Smooth muscle cell (in vitro differentiated cells): ENCODE measurements around the gene SLC22A6. TPM values are rescaled to one million over a fixed set of nuclear protein-coding genes. Genes with fewer than 3 reads are reported as not detected.

Source experiments
- DNase-seq: peaks from one replicate; lab custom pipeline; 2025; ENCODE audit not compliant: unreplicated experiment; lab: John Stamatoyannopoulos, UW
- H2AFZ ChIP-seq: fragments of 200-600 bp; sonication (generic); 2 replicates; pipeline ENCODE4 v1.6.0; 2016; ENCODE audit warnings: antibody characterized with exemption, low read depth, mild to moderate bottlenecking
- H3F3A ChIP-seq: fragments of 200-600 bp; sonication (generic); 2 replicates; pipeline ENCODE4 v1.6.0; 2017; ENCODE audit warnings: antibody characterized with exemption, low read depth
- H3K27ac ChIP-seq: fragments of 200-600 bp; sonication (generic); 2 replicates; pipeline ENCODE4 v1.5.1; 2016; ENCODE audit warnings: low read depth, mild to moderate bottlenecking
- H3K27me3 ChIP-seq: fragments of 200-600 bp; sonication (generic); 2 replicates; pipeline ENCODE4 v1.6.1; 2016; ENCODE audit warnings: low read depth, mild to moderate bottlenecking
- H3K36me3 ChIP-seq: fragments of 200-600 bp; sonication (generic); 2 replicates; pipeline ENCODE4 v1.5.1; 2016; ENCODE audit warnings: low read depth
- H3K4me1 ChIP-seq: fragments of 200-600 bp; sonication (generic); 2 replicates; pipeline ENCODE4 v1.5.1; 2016; ENCODE audit warnings: low read depth
- H3K4me2 ChIP-seq: fragments of 200-600 bp; sonication (generic); 2 replicates; pipeline ENCODE4 v1.6.0; 2016; ENCODE audit warnings: mild to moderate bottlenecking
- H3K4me3 ChIP-seq: fragments of 200-600 bp; sonication (generic); 2 replicates; pipeline ENCODE4 v1.5.1; 2016; ENCODE audit warnings: mild to moderate bottlenecking
- H3K79me2 ChIP-seq: fragments of 200-600 bp; sonication (generic); 2 replicates; pipeline ENCODE4 v1.6.0; 2016; ENCODE audit warnings: low read depth, mild to moderate bottlenecking
- H3K9ac ChIP-seq: fragments of 200-600 bp; sonication (generic); 2 replicates; pipeline ENCODE4 v1.6.0; 2016; ENCODE audit warnings: low read depth
- H3K9me3 ChIP-seq: fragments of 200-600 bp; sonication (generic); replicated peaks from 2 replicates; pipeline ENCODE4 v1.5.1; 2016; ENCODE audit warnings: low read depth
- H4K20me1 ChIP-seq: fragments of 200-600 bp; sonication (generic); 2 replicates; pipeline ENCODE4 v1.6.0; 2016; ENCODE audit warnings: low read depth
- WGBS: methylation state at CpG from one replicate; pipeline ENCODE4 v1.1.7; 2016; ENCODE audit warnings: low lambda C conversion rate; 5-methylcytosine and 5-hydroxymethylcytosine counted together
- polyA plus RNA-seq: library from polyadenylated mRNA; unstranded; fragments of >200 nt; fragmentation: Nextera tagmentation; extraction: Ambion mirVana; gene quantifications from 2 replicates; pipeline ENCODE4 v1.2.1, GENCODE V29; 2016
- total RNA-seq: library from RNA; depleted of rRNA; stranded (reverse); fragments of >200 nt; gene quantifications from 2 replicates; pipeline ENCODE4 v1.2.3, GENCODE V29; 2014
- TF ChIP-seq, protein P1 (sequence below): fragments of 200-600 bp; sonication (generic); IDR thresholded peaks from 2 replicates; pipeline ENCODE4 v1.5.1; 2017; ENCODE audit warnings: borderline replicate concordance, mild to moderate bottlenecking, antibody characterized with exemption; ENCODE audit not compliant: insufficient read depth, poor library complexity, severe bottlenecking

Gene SLC22A6
- total and polyA plus RNA-seq, 2 experiments from 2014 or later, result not detected

- H3F3A ChIP-seq, result no peaks in the 10 kb centered on the region
- no peaks in the 10 kb centered on the region for H3K79me2 ChIP-seq
- DNase-seq, result no peak
- no peak overlapping the region for H3K9ac ChIP-seq
- 42% methylated on average over 8 of the region's 8 CpGs for WGBS
- no peak overlapping the region for H2AFZ ChIP-seq
- no peak overlapping the region for H3K27ac ChIP-seq
- no peaks in the 10 kb centered on the region for H3K36me3 ChIP-seq
- H3K9me3 ChIP-seq, result no peaks in the 10 kb centered on the region
- no peak overlapping the region for H3K4me3 ChIP-seq
- H3K4me2 ChIP-seq, result no peak overlapping the region
- H3K27me3 ChIP-seq, result peaks cover 31% of the 10 kb centered on the region
- H4K20me1 ChIP-seq, result no peaks in the 10 kb centered on the region
- H3K4me1 ChIP-seq, result no peaks in the 10 kb centered on the region
- TF ChIP-seq, protein P1, sequence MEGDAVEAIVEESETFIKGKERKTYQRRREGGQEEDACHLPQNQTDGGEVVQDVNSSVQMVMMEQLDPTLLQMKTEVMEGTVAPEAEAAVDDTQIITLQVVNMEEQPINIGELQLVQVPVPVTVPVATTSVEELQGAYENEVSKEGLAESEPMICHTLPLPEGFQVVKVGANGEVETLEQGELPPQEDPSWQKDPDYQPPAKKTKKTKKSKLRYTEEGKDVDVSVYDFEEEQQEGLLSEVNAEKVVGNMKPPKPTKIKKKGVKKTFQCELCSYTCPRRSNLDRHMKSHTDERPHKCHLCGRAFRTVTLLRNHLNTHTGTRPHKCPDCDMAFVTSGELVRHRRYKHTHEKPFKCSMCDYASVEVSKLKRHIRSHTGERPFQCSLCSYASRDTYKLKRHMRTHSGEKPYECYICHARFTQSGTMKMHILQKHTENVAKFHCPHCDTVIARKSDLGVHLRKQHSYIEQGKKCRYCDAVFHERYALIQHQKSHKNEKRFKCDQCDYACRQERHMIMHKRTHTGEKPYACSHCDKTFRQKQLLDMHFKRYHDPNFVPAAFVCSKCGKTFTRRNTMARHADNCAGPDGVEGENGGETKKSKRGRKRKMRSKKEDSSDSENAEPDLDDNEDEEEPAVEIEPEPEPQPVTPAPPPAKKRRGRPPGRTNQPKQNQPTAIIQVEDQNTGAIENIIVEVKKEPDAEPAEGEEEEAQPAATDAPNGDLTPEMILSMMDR, result no peak
Observed at GRCh38 chr11:62931499-62932278, 53.1 kb downstream of the SLC22A6 start.

DNA sequence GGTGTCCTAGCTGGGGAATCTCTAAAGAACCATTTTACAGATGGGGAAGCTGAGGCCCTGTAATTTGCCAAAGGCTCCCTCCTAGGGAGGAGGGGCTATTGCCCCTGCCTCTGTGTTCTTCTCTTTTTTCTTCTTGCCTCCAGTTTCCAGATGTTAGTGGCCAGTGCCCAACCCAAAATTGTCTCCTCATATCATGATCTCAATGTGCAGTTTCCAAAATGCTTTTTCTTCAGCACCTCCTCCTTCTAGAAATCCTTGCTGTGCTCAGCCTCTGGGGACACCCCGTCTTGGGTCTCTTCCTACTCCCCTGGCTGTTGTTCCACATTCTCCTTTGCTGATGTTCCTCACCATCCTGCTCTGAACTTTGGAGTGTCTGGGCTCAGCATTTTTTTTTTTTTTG lies 54.1 kb downstream of the SLC22A6 start:
- H3K4me3 ChIP-seq, result no peak overlapping the region
- H3K27me3 ChIP-seq, result peaks cover 42% of the 10 kb centered on the region
- TF ChIP-seq, protein P1, result no peak

DNA sequence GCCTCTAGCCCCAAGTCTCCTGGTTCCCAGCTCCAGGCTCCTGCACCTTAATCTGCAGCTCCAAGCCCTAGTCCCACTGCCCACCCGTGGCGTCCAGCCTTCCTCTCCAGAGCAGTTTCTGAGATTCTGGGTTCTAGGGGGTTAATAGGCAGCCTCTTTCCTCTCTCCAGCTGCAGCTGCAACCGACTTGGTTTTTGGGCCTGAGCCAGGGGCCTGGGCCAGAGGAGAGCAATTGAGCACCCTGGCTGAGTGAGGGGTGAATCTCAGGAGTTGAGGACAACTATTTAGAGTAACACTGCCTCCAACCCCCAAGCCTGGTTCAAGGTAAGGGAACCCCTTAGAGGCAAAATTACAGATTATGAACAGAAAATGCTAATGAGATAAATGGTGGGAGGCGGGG lies 54.6 kb downstream of the SLC22A6 start:
- no peak overlapping the region for H3K4me2 ChIP-seq
- H3K9me3 ChIP-seq, result no peaks in the 10 kb centered on the region
- no peak overlapping the region for H3K9ac ChIP-seq
- no peaks in the 10 kb centered on the region for H3K79me2 ChIP-seq
- WGBS, result 70% methylated on average over 4 of the region's 4 CpGs
- no peak overlapping the region for H3K4me3 ChIP-seq
- H4K20me1 ChIP-seq, result no peaks in the 10 kb centered on the region
- H3K4me1 ChIP-seq, result peaks cover 13% of the 10 kb centered on the region
- no peaks in the 10 kb centered on the region for H3F3A ChIP-seq
- no peak overlapping the region for H2AFZ ChIP-seq
- H3K27ac ChIP-seq, result no peak overlapping the region
- H3K27me3 ChIP-seq, result peaks cover 47% of the 10 kb centered on the region
- no peaks in the 10 kb centered on the region for H3K36me3 ChIP-seq
- DNase-seq, result no peak
- TF ChIP-seq, protein P1, result no peak

More for the DNA sequence above, 54.1 kb downstream of the SLC22A6 start:
- H3F3A ChIP-seq, result no peaks in the 10 kb centered on the region
- H3K4me2 ChIP-seq, result no peak overlapping the region
- H3K27ac ChIP-seq, result no peak overlapping the region
- H3K4me1 ChIP-seq, result peaks cover 8% of the 10 kb centered on the region
- H3K79me2 ChIP-seq, result no peaks in the 10 kb centered on the region
- no peaks in the 10 kb centered on the region for H3K9me3 ChIP-seq
- 95% methylated on average over 1 of the region's 1 CpG for WGBS
- no peaks in the 10 kb centered on the region for H4K20me1 ChIP-seq
- no peak overlapping the region for H3K9ac ChIP-seq
- no peak overlapping the region for H2AFZ ChIP-seq
- H3K36me3 ChIP-seq, result no peaks in the 10 kb centered on the region
- DNase-seq, result no peak

GRCh38 chr11:62928011-62928410 lies 56.8 kb downstream of the SLC22A6 start:
- Histone ChIP-seq H3K9me3 (no peaks in the 10 kb centered on the region), H3K79me2 (no peaks in the 10 kb centered on the region), H3K4me1 (peaks cover 13% of the 10 kb centered on the region), H2AFZ (no peak overlapping the region), H3K36me3 (no peaks in the 10 kb centered on the region), H3K27me3 (peaks cover 68% of the 10 kb centered on the region), H3K4me3 (no peak overlapping the region), H4K20me1 (no peaks in the 10 kb centered on the region), H3K27ac (no peak overlapping the region), H3F3A (no peaks in the 10 kb centered on the region), H3K9ac (no peak overlapping the region), H3K4me2 (no peak overlapping the region)
- DNase-seq, result no peak
- WGBS, result 64% methylated on average over 11 of the region's 13 CpGs
- TF ChIP-seq, protein P1, result no peak
